Esophagus squamous epithelium (tissue), 4 donors: Measurements from ENCODE around the gene TMEM221.

ENCODE experiments used
- POLR2A ChIP-seq, 4 donors: fragments of 450-650 bp; IDR thresholded peaks; one replicate each; pipeline ENCODE4 v1.6.1; 2017; ENCODE audit warnings: antibody characterized with exemption in 4 of 4, mild to moderate bottlenecking in 4 of 4, moderate library complexity in 3 of 4
- TF ChIP-seq, protein P1 (sequence below), 6 experiments: fragments of 450-650 bp in 4 of 6; fragments of 200-600 bp in 2 of 6; sonication (generic) in 2 of 6; IDR thresholded peaks; one replicate each; pipeline ENCODE4 v1.5.1; 2016 to 2019; ENCODE audit warnings: antibody characterized with exemption in 6 of 6, mild to moderate bottlenecking in 4 of 6, moderate library complexity in 4 of 6

DNA sequence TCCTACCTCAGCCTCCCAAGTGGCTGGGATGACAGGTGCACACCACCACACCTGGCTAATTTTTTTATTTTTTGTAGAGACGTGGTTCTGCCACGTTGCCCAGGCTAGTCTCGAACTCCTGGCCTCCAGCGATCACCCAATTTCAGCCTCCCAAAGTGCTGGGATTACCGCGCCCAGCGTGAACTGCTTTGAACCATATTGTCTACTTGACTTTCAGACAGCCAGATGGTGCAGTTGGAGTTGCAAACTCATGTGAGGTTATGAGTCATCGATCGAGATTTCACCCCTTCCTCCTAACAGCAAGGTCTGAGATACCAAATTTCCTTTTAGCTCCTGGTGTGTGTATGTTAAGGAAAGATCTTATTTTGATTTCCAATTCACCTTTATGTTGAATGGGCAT lies 24.6 kb upstream of the TMEM221 start:
- TF ChIP-seq POLR2A (IDR thresholded peaks at IDR 0.05), result no peak
- TF ChIP-seq, protein P1, sequence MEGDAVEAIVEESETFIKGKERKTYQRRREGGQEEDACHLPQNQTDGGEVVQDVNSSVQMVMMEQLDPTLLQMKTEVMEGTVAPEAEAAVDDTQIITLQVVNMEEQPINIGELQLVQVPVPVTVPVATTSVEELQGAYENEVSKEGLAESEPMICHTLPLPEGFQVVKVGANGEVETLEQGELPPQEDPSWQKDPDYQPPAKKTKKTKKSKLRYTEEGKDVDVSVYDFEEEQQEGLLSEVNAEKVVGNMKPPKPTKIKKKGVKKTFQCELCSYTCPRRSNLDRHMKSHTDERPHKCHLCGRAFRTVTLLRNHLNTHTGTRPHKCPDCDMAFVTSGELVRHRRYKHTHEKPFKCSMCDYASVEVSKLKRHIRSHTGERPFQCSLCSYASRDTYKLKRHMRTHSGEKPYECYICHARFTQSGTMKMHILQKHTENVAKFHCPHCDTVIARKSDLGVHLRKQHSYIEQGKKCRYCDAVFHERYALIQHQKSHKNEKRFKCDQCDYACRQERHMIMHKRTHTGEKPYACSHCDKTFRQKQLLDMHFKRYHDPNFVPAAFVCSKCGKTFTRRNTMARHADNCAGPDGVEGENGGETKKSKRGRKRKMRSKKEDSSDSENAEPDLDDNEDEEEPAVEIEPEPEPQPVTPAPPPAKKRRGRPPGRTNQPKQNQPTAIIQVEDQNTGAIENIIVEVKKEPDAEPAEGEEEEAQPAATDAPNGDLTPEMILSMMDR (IDR thresholded peaks at IDR 0.05), result no peak
